Neural crest cell (in vitro differentiated cells): ENCODE data around the gene SDK1. TPM values are rescaled to one million over a fixed set of nuclear protein-coding genes. Genes with fewer than 3 reads are reported as not detected.

Experiments
- DNase-seq: peaks from one replicate; pipeline ENCODE4 v3.0.0; 2021; ENCODE audit warnings: low read depth, mixed read lengths, low spot score
- H3K27ac Mint-ChIP-seq: one replicate; pipeline ENCODE4 v1.8.0; 2021; ENCODE audit warnings: mild to moderate bottlenecking, mixed read lengths; ENCODE audit not compliant: unreplicated experiment
- H3K27me3 Mint-ChIP-seq: 2 replicates; pipeline ENCODE4 v1.8.0; 2021; ENCODE audit warnings: low read depth, mild to moderate bottlenecking, mixed read lengths
- H3K36me3 Mint-ChIP-seq: 2 replicates; pipeline ENCODE4 v1.8.0; 2021; ENCODE audit warnings: low read depth, mild to moderate bottlenecking, mixed read lengths
- H3K4me1 Mint-ChIP-seq: 2 replicates; pipeline ENCODE4 v1.8.0; 2021; ENCODE audit warnings: mixed read lengths
- H3K4me3 Mint-ChIP-seq: one replicate; pipeline ENCODE4 v1.8.0; 2021; ENCODE audit warnings: mild to moderate bottlenecking, mixed read lengths
- H3K9me3 Mint-ChIP-seq: 2 replicates; pipeline ENCODE4 v1.8.0; 2021; ENCODE audit warnings: mixed read lengths
- CTCF ChIP-seq: fragments of 200-600 bp; sonication (generic); conservative IDR thresholded peaks from 2 replicates; pipeline ENCODE4 v1.5.0; 2021; ENCODE audit warnings: antibody characterized with exemption, mild to moderate bottlenecking
- total RNA-seq: library from RNA; stranded (reverse); gene quantifications from 2 replicates; pipeline ENCODE4 v1.2.1, GENCODE V29; 2021

The SDK1 gene
- total RNA-seq, 1 donor from 2014 or later = 11.6 TPM

DNA sequence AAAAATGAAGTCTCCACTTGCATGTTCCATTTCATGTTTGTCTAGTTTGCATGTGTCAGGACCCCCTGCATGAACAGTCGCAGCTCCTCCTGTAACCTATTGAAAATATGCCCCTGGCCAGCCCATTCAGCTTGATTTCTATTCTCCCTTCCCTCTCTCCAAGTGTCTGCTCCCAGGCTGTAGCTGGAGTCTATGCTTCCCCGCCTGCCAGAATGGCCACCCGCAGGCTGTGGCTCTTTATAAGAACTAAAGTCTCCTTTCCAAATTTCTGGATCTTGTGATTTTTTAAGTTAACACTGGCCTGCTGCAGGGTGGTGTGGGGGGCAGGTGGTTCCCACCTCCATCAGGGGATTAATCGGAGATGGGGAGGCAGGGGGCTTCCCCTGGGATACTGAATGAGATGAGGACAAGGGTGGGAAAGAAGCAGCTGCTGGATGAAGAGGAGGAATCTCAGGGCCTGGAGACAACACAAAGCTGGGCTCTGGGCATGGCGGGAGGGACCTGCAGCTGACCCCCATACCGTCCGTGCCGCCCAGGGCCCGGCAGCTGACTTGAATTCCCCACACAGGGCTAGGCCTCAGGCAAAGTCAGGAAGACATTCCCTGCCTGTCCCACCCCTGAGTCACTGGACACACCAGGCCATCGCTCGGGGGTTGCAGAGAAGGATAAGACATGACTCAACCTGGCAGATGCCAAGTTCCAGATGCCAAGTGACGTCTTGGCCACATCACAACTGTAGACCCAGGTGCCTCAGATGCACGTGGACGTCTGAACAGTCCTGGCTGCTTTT is 981.6 kb downstream of the SDK1 start:
- TF ChIP-seq CTCF = no peak
- Mint-ChIP-seq H3K27ac (no peak overlapping the region), H3K4me3 (no peak overlapping the region), H3K27me3 (no peaks in the 10 kb centered on the region), H3K9me3 (peaks cover 3% of the 10 kb centered on the region), H3K36me3 (no peaks in the 10 kb centered on the region), H3K4me1 (no peaks in the 10 kb centered on the region)
- no peak for DNase-seq

GRCh38 chr7:4286351-4286750 is 985.3 kb downstream of the SDK1 start:
- no peak for DNase-seq
- H3K9me3 Mint-ChIP-seq = peaks cover 11% of the 10 kb centered on the region
- no peak overlapping the region for H3K4me3 Mint-ChIP-seq
- no peaks in the 10 kb centered on the region for H3K36me3 Mint-ChIP-seq
- TF ChIP-seq CTCF = no peak
- no peaks in the 10 kb centered on the region for H3K27me3 Mint-ChIP-seq
- H3K4me1 Mint-ChIP-seq = no peaks in the 10 kb centered on the region
- no peak overlapping the region for H3K27ac Mint-ChIP-seq

GRCh38 chr7:4288791-4289394 is 987.8 kb downstream of the SDK1 start:
- no peak for TF ChIP-seq CTCF
- no peak for DNase-seq
- Mint-ChIP-seq H3K36me3 (no peaks in the 10 kb centered on the region), H3K9me3 (peaks cover 19% of the 10 kb centered on the region), H3K4me3 (no peak overlapping the region), H3K27me3 (peaks cover 3% of the 10 kb centered on the region), H3K27ac (no peak overlapping the region), H3K4me1 (no peaks in the 10 kb centered on the region)

GRCh38 chr7:4297165-4297917 is 996.3 kb downstream of the SDK1 start:
- H3K4me1 Mint-ChIP-seq = no peaks in the 10 kb centered on the region
- peaks cover 6% of the 10 kb centered on the region for H3K36me3 Mint-ChIP-seq
- H3K27ac Mint-ChIP-seq = no peak overlapping the region
- peaks cover 22% of the 10 kb centered on the region for H3K9me3 Mint-ChIP-seq
- no peak for TF ChIP-seq CTCF
- no peak for DNase-seq
- H3K27me3 Mint-ChIP-seq = no peaks in the 10 kb centered on the region
- H3K4me3 Mint-ChIP-seq = no peak overlapping the region

DNA sequence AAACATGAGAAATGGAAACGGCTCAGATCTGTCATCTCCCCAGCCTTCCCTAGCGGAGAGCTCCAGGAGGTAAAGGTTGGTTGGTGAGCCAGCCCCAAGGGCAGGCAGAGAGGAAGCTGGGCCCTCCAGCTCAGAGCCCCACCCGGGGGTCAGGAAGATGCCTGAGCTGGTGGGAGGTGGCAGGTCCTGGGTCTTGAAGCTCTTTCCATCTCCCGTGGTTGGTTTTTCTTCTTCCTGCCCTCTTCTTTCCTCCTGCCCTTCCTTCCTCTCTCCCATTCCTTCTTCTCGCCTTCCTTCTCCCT is 996.8 kb downstream of the SDK1 start:
- H3K27me3 Mint-ChIP-seq = no peaks in the 10 kb centered on the region
- H3K36me3 Mint-ChIP-seq = peaks cover 6% of the 10 kb centered on the region

More for the DNA sequence above, 996.8 kb downstream of the SDK1 start:
- no peak for TF ChIP-seq CTCF
- no peak overlapping the region for H3K27ac Mint-ChIP-seq
- H3K4me3 Mint-ChIP-seq = no peak overlapping the region
- no peaks in the 10 kb centered on the region for H3K4me1 Mint-ChIP-seq
- no peak for DNase-seq
- H3K9me3 Mint-ChIP-seq = peaks cover 20% of the 10 kb centered on the region
